Measurements from ENCODE around the gene GSTK1.

GSTK1 gene

GRCh38 chr7:143222782-143223181, 40.5 kb upstream of the GSTK1 start:
- H3K79me2 ChIP-seq (ENCODE audit: control insufficient read depth, insufficient read depth, low read length, poor library complexity) = no peaks in the 10 kb centered on the region
- H4K12ac ChIP-seq (ENCODE audit: low read depth, low read length) = no peak overlapping the region
- no peak overlapping the region for H4K91ac ChIP-seq (ENCODE audit: low read depth, low read length)
- no peak overlapping the region for H3K4me3 ChIP-seq (ENCODE audit: low read depth, low read length)
- no peak overlapping the region for H4K8ac ChIP-seq (ENCODE audit: low read depth, low read length)
- H3K36me3 ChIP-seq (ENCODE audit: control insufficient read depth in 1 of 2, insufficient read depth in 2 of 2, low read length in 2 of 2) = no peaks in the 10 kb centered on the region
- no peak overlapping the region for H3K9ac ChIP-seq (ENCODE audit: low read length)
- no CpG with 5 or more reads among the region's 7 CpGs for WGBS (ENCODE audit: extremely low coverage, insufficient coverage, insufficient read length)
- no peak overlapping the region for H2BK12ac ChIP-seq (ENCODE audit: low read length)
- H2AK5ac ChIP-seq (ENCODE audit: low read length) = no peak overlapping the region
- no peak overlapping the region for H3K27ac ChIP-seq (ENCODE audit: low read depth, low read length)
- H3K27me3 ChIP-seq (ENCODE audit: insufficient read depth, low read length) = no peaks in the 10 kb centered on the region
- no peak overlapping the region for H2BK5ac ChIP-seq (ENCODE audit: low read depth, low read length, poor library complexity)
- no peak overlapping the region for H3K4ac ChIP-seq (ENCODE audit: low read depth, low read length)
- H3K23ac ChIP-seq (ENCODE audit: low read length) = no peak overlapping the region
- peaks cover 10 to 24% of the 10 kb centered on the region in 2 experiments for H3K4me1 ChIP-seq (ENCODE audit: control insufficient read depth in 1 of 2, insufficient read depth in 2 of 2, low read length in 2 of 2)
- no peak overlapping the region for H3K14ac ChIP-seq (ENCODE audit: low read length)
- no peak overlapping the region for H2AFZ ChIP-seq (ENCODE audit: insufficient read depth, low read length, poor library complexity)
- peaks cover 6% of the 10 kb centered on the region for H3K79me1 ChIP-seq (ENCODE audit: low read length)
- H2BK120ac ChIP-seq (ENCODE audit: insufficient read depth, low read length, poor library complexity) = no peak overlapping the region
- H3K18ac ChIP-seq (ENCODE audit: low read length) = no peak overlapping the region
- H3K9me3 ChIP-seq (ENCODE audit: insufficient read depth, low read depth, low read length) = no peaks in the 10 kb centered on the region
- no peak for DNase-seq
- no peak overlapping the region for H3K4me2 ChIP-seq (ENCODE audit: low read length)

- Histone ChIP-seq H3K23ac (ENCODE audit: low read length) (no peak overlapping the region), H3K9ac (ENCODE audit: low read length) (no peak overlapping the region), H3K4me2 (ENCODE audit: low read length) (no peak overlapping the region), H4K12ac (ENCODE audit: low read depth, low read length) (no peak overlapping the region), H3K9me3 (ENCODE audit: insufficient read depth, low read depth, low read length) (no peaks in the 10 kb centered on the region), H2AK5ac (ENCODE audit: low read length) (no peak overlapping the region), H2AFZ (ENCODE audit: insufficient read depth, low read length, poor library complexity) (no peak overlapping the region), H2BK120ac (ENCODE audit: insufficient read depth, low read length, poor library complexity) (no peak overlapping the region), H3K4me1 (ENCODE audit: control insufficient read depth in 1 of 2, insufficient read depth in 2 of 2, low read length in 2 of 2) (peaks cover 10 to 24% of the 10 kb centered on the region in 2 experiments), H3K27me3 (ENCODE audit: insufficient read depth, low read length) (no peaks in the 10 kb centered on the region), H3K27ac (ENCODE audit: low read depth, low read length) (no peak overlapping the region), H2BK5ac (ENCODE audit: low read depth, low read length, poor library complexity) (no peak overlapping the region), H4K8ac (ENCODE audit: low read depth, low read length) (no peak overlapping the region), H4K91ac (ENCODE audit: low read depth, low read length) (no peak overlapping the region), H2BK12ac (ENCODE audit: low read length) (no peak overlapping the region), H3K79me1 (ENCODE audit: low read length) (peaks cover 6% of the 10 kb centered on the region), H3K36me3 (ENCODE audit: control insufficient read depth in 1 of 2, insufficient read depth in 2 of 2, low read length in 2 of 2) (no peaks in the 10 kb centered on the region), H3K18ac (ENCODE audit: low read length) (no peak overlapping the region), H3K14ac (ENCODE audit: low read length) (no peak overlapping the region), H3K4ac (ENCODE audit: low read depth, low read length) (no peak overlapping the region), H3K79me2 (ENCODE audit: control insufficient read depth, insufficient read depth, low read length, poor library complexity) (no peaks in the 10 kb centered on the region), H3K4me3 (ENCODE audit: low read depth, low read length) (no peak overlapping the region)
- DNase-seq = peak; percentile 63 to 83
- WGBS (ENCODE audit: extremely low coverage, insufficient coverage, insufficient read length) = no CpG with 5 or more reads among the region's 4 CpGs
Measured at GRCh38 chr7:143223784-143224183, 39.5 kb upstream of the GSTK1 start.

- Histone ChIP-seq H3K79me2 (ENCODE audit: control insufficient read depth, insufficient read depth, low read length, poor library complexity) (no peaks in the 10 kb centered on the region), H3K4me3 (ENCODE audit: low read depth, low read length) (no peak overlapping the region), H3K23ac (ENCODE audit: low read length) (no peak overlapping the region), H3K4me2 (ENCODE audit: low read length) (no peak overlapping the region), H3K27ac (ENCODE audit: low read depth, low read length) (no peak overlapping the region), H4K91ac (ENCODE audit: low read depth, low read length) (peak overlapping the region; percentile 65), H4K8ac (ENCODE audit: low read depth, low read length) (no peak overlapping the region), H3K36me3 (ENCODE audit: control insufficient read depth in 1 of 2, insufficient read depth in 2 of 2, low read length in 2 of 2) (no peaks in the 10 kb centered on the region), H2BK12ac (ENCODE audit: low read length) (no peak overlapping the region), H2AFZ (ENCODE audit: insufficient read depth, low read length, poor library complexity) (no peak overlapping the region), H3K4ac (ENCODE audit: low read depth, low read length) (no peak overlapping the region), H2BK5ac (ENCODE audit: low read depth, low read length, poor library complexity) (no peak overlapping the region), H3K14ac (ENCODE audit: low read length) (no peak overlapping the region), H3K9me3 (ENCODE audit: insufficient read depth, low read depth, low read length) (no peaks in the 10 kb centered on the region), H2BK120ac (ENCODE audit: insufficient read depth, low read length, poor library complexity) (no peak overlapping the region), H3K4me1 (ENCODE audit: control insufficient read depth in 1 of 2, insufficient read depth in 2 of 2, low read length in 2 of 2) (peaks cover 13 to 28% of the 10 kb centered on the region in 2 experiments), H3K27me3 (ENCODE audit: insufficient read depth, low read length) (no peaks in the 10 kb centered on the region), H3K79me1 (ENCODE audit: low read length) (peaks cover 6% of the 10 kb centered on the region), H3K9ac (ENCODE audit: low read length) (no peak overlapping the region), H4K12ac (ENCODE audit: low read depth, low read length) (no peak overlapping the region), H3K18ac (ENCODE audit: low read length) (no peak overlapping the region), H2AK5ac (ENCODE audit: low read length) (no peak overlapping the region)
- peak; percentile 50 to 73 for DNase-seq
- WGBS (ENCODE audit: extremely low coverage, insufficient coverage, insufficient read length) = no CpG with 5 or more reads among the region's 5 CpGs
Measured at GRCh38 chr7:143225047-143225446, 38.2 kb upstream of the GSTK1 start.

- H3K79me1 ChIP-seq (ENCODE audit: low read length) = peaks cover 6% of the 10 kb centered on the region
- H2BK120ac ChIP-seq (ENCODE audit: insufficient read depth, low read length, poor library complexity) = no peak overlapping the region
- H2AFZ ChIP-seq (ENCODE audit: insufficient read depth, low read length, poor library complexity) = no peak overlapping the region
- H3K18ac ChIP-seq (ENCODE audit: low read length) = no peak overlapping the region
- H3K36me3 ChIP-seq (ENCODE audit: control insufficient read depth in 1 of 2, insufficient read depth in 2 of 2, low read length in 2 of 2) = no peaks in the 10 kb centered on the region
- no peak overlapping the region for H2BK12ac ChIP-seq (ENCODE audit: low read length)
- no peak overlapping the region for H3K4ac ChIP-seq (ENCODE audit: low read depth, low read length)
- H2BK5ac ChIP-seq (ENCODE audit: low read depth, low read length, poor library complexity) = no peak overlapping the region
- H3K4me3 ChIP-seq (ENCODE audit: low read depth, low read length) = no peak overlapping the region
- peaks cover 13 to 28% of the 10 kb centered on the region in 2 experiments for H3K4me1 ChIP-seq (ENCODE audit: control insufficient read depth in 1 of 2, insufficient read depth in 2 of 2, low read length in 2 of 2)
- no peak overlapping the region for H4K12ac ChIP-seq (ENCODE audit: low read depth, low read length)
- DNase-seq = peak; percentile 81 to 90
- H3K79me2 ChIP-seq (ENCODE audit: control insufficient read depth, insufficient read depth, low read length, poor library complexity) = no peaks in the 10 kb centered on the region
- H3K4me2 ChIP-seq (ENCODE audit: low read length) = no peak overlapping the region
- H4K91ac ChIP-seq (ENCODE audit: low read depth, low read length) = no peak overlapping the region
- no peak overlapping the region for H3K27ac ChIP-seq (ENCODE audit: low read depth, low read length)
- H3K9ac ChIP-seq (ENCODE audit: low read length) = no peak overlapping the region
- WGBS (ENCODE audit: extremely low coverage, insufficient coverage, insufficient read length) = no CpG with 5 or more reads among the region's 1 CpG
- no peak overlapping the region for H4K8ac ChIP-seq (ENCODE audit: low read depth, low read length)
- peaks cover 7% of the 10 kb centered on the region for H3K9me3 ChIP-seq (ENCODE audit: insufficient read depth, low read depth, low read length)
- no peak overlapping the region for H2AK5ac ChIP-seq (ENCODE audit: low read length)
- no peak overlapping the region for H3K23ac ChIP-seq (ENCODE audit: low read length)
- no peak overlapping the region for H3K14ac ChIP-seq (ENCODE audit: low read length)
- H3K27me3 ChIP-seq (ENCODE audit: insufficient read depth, low read length) = no peaks in the 10 kb centered on the region
Measured at GRCh38 chr7:143227806-143228205, 35.4 kb upstream of the GSTK1 start.
